Measurements from ENCODE around the gene TTLL8. TPM values are rescaled to one million over a fixed set of nuclear protein-coding genes. Genes with fewer than 3 reads are reported as not detected.

The TTLL8 gene
- total and polyA plus RNA-seq, 2 of the 8 experiments (the other 6 are each of a cell fraction or from before 2014, with no cell fraction given) = not detected

GRCh38 chr22:49997251-49997599 lies 60.9 kb downstream of the TTLL8 start:
- H2BK5ac ChIP-seq (ENCODE audit: low read depth, low read length) = no peak overlapping the region
- peaks cover 0 to 16% (median 8%) of the 10 kb centered on the region in 4 experiments; a peak in 5 of 7 replicates for H3K4me1 ChIP-seq (replicated peaks in 1 of 4; ENCODE audit: control insufficient read depth in 3 of 4, insufficient read depth in 4 of 4, low read length in 3 of 4)
- H4K91ac ChIP-seq (replicated peaks; ENCODE audit: insufficient read length, low read length) = no peak overlapping the region
- ChIA-PET CTCF (ENCODE audit: partially characterized antibody) (interaction anchor here (0.8 to 1.0 kb wide), 2 partner anchors 66 to 145 kb away, joined by 3 to 4 read pairs; no protein-coding TSS in a partner anchor), POLR2A (ENCODE audit: partially characterized antibody) (no interaction called here)
- peaks cover 2 to 13% of the 10 kb centered on the region in 2 experiments for H4K20me1 ChIP-seq (replicated peaks in 1 of 2; ENCODE audit: control insufficient read depth in 1 of 2, insufficient read depth in 2 of 2, low read length in 2 of 2)
- no peak overlapping the region for H4K5ac ChIP-seq (ENCODE audit: insufficient read length, low read depth, low read length)
- no peak overlapping the region for H3K4ac ChIP-seq (replicated peaks; ENCODE audit: insufficient read length, low read depth, low read length)
- no peak for FAIRE-seq
- H4K8ac ChIP-seq (ENCODE audit: extremely low read depth, insufficient read depth, low read length) = no peak overlapping the region
- H2AK5ac ChIP-seq (ENCODE audit: low read depth, low read length) = no peak overlapping the region
- H3K9me3 ChIP-seq (ENCODE audit: insufficient read depth in 2 of 2, low read depth in 1 of 2, low read length in 1 of 2) = no peaks in the 10 kb centered on the region
- no peak overlapping the region for H3K27ac ChIP-seq (ENCODE audit: low read depth, low read length)
- no peak overlapping the region for H3K9ac ChIP-seq (replicated peaks in 1 of 4; ENCODE audit: extremely low read depth in 1 of 4, low read depth in 3 of 4, low read length in 3 of 4)
- no peaks in the 10 kb centered on the region for H3K79me2 ChIP-seq (ENCODE audit: control insufficient read depth in 1 of 2, insufficient read depth in 2 of 2, low read length in 2 of 2)
- no peak overlapping the region for H2BK120ac ChIP-seq (replicated peaks; ENCODE audit: low read depth, low read length)
- H3K4me2 ChIP-seq (ENCODE audit: insufficient read depth in 1 of 2, low read depth in 2 of 2, low read length in 2 of 2) = no peak overlapping the region
- peaks cover 13% of the 10 kb centered on the region for H3K23me2 ChIP-seq (ENCODE audit: low read depth, low read length)
- no peak overlapping the region for H3K23ac ChIP-seq (ENCODE audit: insufficient read length)
- no peaks in the 10 kb centered on the region for H3K79me1 ChIP-seq (ENCODE audit: low read depth, low read length)
- H3K14ac ChIP-seq (ENCODE audit: insufficient read length) = no peak overlapping the region
- H3K27me3 ChIP-seq (replicated peaks in 1 of 4; ENCODE audit: control insufficient read depth in 3 of 4, extremely low read depth in 1 of 4, insufficient read depth in 3 of 4, low read length in 3 of 4) = peaks cover 10 to 22% (median 12%) of the 10 kb centered on the region in 4 experiments; a peak in 6 of 7 replicates
- H2BK12ac ChIP-seq (ENCODE audit: low read depth, low read length) = no peak overlapping the region
- no peaks in the 10 kb centered on the region for H3K36me3 ChIP-seq (ENCODE audit: control insufficient read depth in 2 of 4, insufficient read depth in 4 of 4, low read length in 3 of 4)
- H3K56ac ChIP-seq (replicated peaks; ENCODE audit: insufficient read length, low read depth, low read length) = no peak overlapping the region
- H2BK20ac ChIP-seq (ENCODE audit: low read length) = no peak overlapping the region
- 97% methylated on average over 8 of the region's 12 CpGs; no CpG with 5 or more reads in 1 of the 2 experiments for WGBS, 2 experiments (ENCODE audit: extremely low coverage in 1 of 2, insufficient coverage in 1 of 2, insufficient read length in 1 of 2, insufficient replicate concordance in 2 of 2, low coverage in 1 of 2, low lambda C conversion rate in 2 of 2, missing lambda C conversion rate in 1 of 2)
- DNase-seq (ENCODE audit: low read depth in 1 of 2, low spot score in 2 of 2) = no peak
- no peak overlapping the region for H3K18ac ChIP-seq (ENCODE audit: extremely low read depth, low read length)
- no peak overlapping the region for H2AFZ ChIP-seq (ENCODE audit: low read length)
- no peak overlapping the region for H3K4me3 ChIP-seq (ENCODE audit: extremely low read depth in 1 of 4, insufficient read depth in 2 of 4, low read depth in 3 of 4, low read length in 4 of 4)
- H2BK15ac ChIP-seq (ENCODE audit: low read length) = no peak overlapping the region; the same call in 1 of the 2 replicates
- TF ChIP-seq CHD1 (IDR thresholded peaks at IDR 0.05; ENCODE audit: low read depth, low read length) = no peak
- no peak for TF ChIP-seq HDAC6 (IDR thresholded peaks at IDR 0.05; ENCODE audit: low read depth, low read length)
- TF ChIP-seq NRF1 (IDR thresholded peaks at IDR 0.05; ENCODE audit: low read depth, low read length) = no peak
- no peak for TF ChIP-seq HDAC2 (IDR thresholded peaks at IDR 0.05; ENCODE audit: borderline replicate concordance in 1 of 2, low read depth in 2 of 2, low read length in 2 of 2)
- TF ChIP-seq CEBPB (IDR thresholded peaks at IDR 0.05; ENCODE audit: low read depth, low read length) = no peak
- TF ChIP-seq ASH2L (IDR thresholded peaks at IDR 0.05; ENCODE audit: low read length) = no peak
- no peak for TF ChIP-seq ZNF274 (IDR thresholded peaks at IDR 0.05; ENCODE audit: borderline replicate concordance, extremely low read depth, low read length)
- TF ChIP-seq POU5F1 (IDR thresholded peaks at IDR 0.05; ENCODE audit: low read depth, low read length) = no peak
- no peak for TF ChIP-seq CHD2 (IDR thresholded peaks at IDR 0.05; ENCODE audit: low read length)
- TF ChIP-seq USF2 (IDR thresholded peaks at IDR 0.05; ENCODE audit: low read length) = no peak

Data from H1 (cell line).